ENCODE measurements around the gene PRRT3.
"Not testable (repeated sequence)": the region's sequence is repeated elsewhere in the genome, so short reads cannot be mapped to it uniquely, and the experiment has no call there.

Gene PRRT3

GRCh38 chr3:9918261-9919038 lies 33.8 kb downstream of the PRRT3 start:
- DNase-seq (ENCODE audit: low read depth in 2 of 2) = no peak

GRCh38 chr3:9917820-9918219 lies 34.4 kb downstream of the PRRT3 start:
- DNase-seq (ENCODE audit: low read depth in 2 of 2) = no peak

- DNase-seq (ENCODE audit: low read depth in 2 of 2) = peak in 1 of 2 donors; percentile 41
Observed at GRCh38 chr3:9916734-9917680, 35.2 kb downstream of the PRRT3 start, which contains the start of gene IL17RC. TSS of gene IL17RC (plus strand) at chr3:9917098. CDS start at chr3:9917316, 218 bp downstream.

- DNase-seq (ENCODE audit: low read depth in 2 of 2) = no peak
Observed at GRCh38 chr3:9916346-9916733, 35.9 kb downstream of the PRRT3 start.

- DNase-seq (ENCODE audit: low read depth in 2 of 2) = peak in 1 of 2 donors; percentile 33
Observed at GRCh38 chr3:9915254-9916141, 36.7 kb downstream of the PRRT3 start.

GRCh38 chr3:9914559-9915253 lies 37.5 kb downstream of the PRRT3 start:
- no peak for DNase-seq (ENCODE audit: low read depth in 2 of 2)

GRCh38 chr3:9914011-9914410 lies 38.2 kb downstream of the PRRT3 start:
- no peak for DNase-seq (ENCODE audit: low read depth in 2 of 2)

- DNase-seq (ENCODE audit: low read depth in 2 of 2) = no peak
Observed at GRCh38 chr3:9913601-9914000, 38.6 kb downstream of the PRRT3 start.

- DNase-seq (ENCODE audit: low read depth in 2 of 2) = no peak
Observed at GRCh38 chr3:9912294-9912935, 39.8 kb downstream of the PRRT3 start.

- DNase-seq (ENCODE audit: low read depth in 2 of 2) = no peak
Observed at GRCh38 chr3:9911863-9912262, 40.3 kb downstream of the PRRT3 start.

- DNase-seq (ENCODE audit: low read depth in 2 of 2) = no peak
Observed at GRCh38 chr3:9909221-9910013, 42.8 kb downstream of the PRRT3 start.

- no peak for DNase-seq (ENCODE audit: low read depth in 2 of 2)
Observed at GRCh38 chr3:9908286-9908685, 43.9 kb downstream of the PRRT3 start.

- no peak for DNase-seq (ENCODE audit: low read depth in 2 of 2)
Observed at GRCh38 chr3:9906480-9906879, 45.7 kb downstream of the PRRT3 start.

- DNase-seq (ENCODE audit: low read depth in 2 of 2) = no peak
Observed at GRCh38 chr3:9903904-9904303, 48.3 kb downstream of the PRRT3 start.

- no peak for DNase-seq (ENCODE audit: low read depth in 2 of 2)
Observed at GRCh38 chr3:9903238-9903624, 49.0 kb downstream of the PRRT3 start.

- no peak for DNase-seq (ENCODE audit: low read depth in 2 of 2)
Observed at GRCh38 chr3:9902372-9903237, 49.6 kb downstream of the PRRT3 start, which contains the start of gene IL17RE. TSS of gene IL17RE (plus strand) at chr3:9902848. CDS start at chr3:9902933, 85 bp downstream.

GRCh38 chr3:9901967-9902366 lies 50.2 kb downstream of the PRRT3 start:
- DNase-seq (ENCODE audit: low read depth in 2 of 2) = no peak

- DNase-seq (ENCODE audit: low read depth in 2 of 2) = not testable (repeated sequence)
Observed at GRCh38 chr3:9900965-9901415, 51.2 kb downstream of the PRRT3 start.

Measured in stimulated activated CD4-positive, alpha-beta T cell treated with anti-CD3 and anti-CD28 coated beads, Interleukin-1b, Interleukin-23, amount 100 ng/mL, for 4 hours (primary cell).